Liver (tissue), 9 donors: Measurements from ENCODE around the gene STK11IP. TPM values are rescaled to one million over a fixed set of nuclear protein-coding genes. Genes with fewer than 3 reads are reported as not detected.

Experiments used
- DNase-seq: peaks from one replicate; pipeline ENCODE4 v3.0.0-alpha.2; 2017; ENCODE audit warnings: low spot score
- H3K27ac ChIP-seq, 2 donors: one replicate each; pipeline ENCODE4 v1.7.0; 2013; ENCODE audit warnings: inconsistent platforms in 2 of 2, low read length in 2 of 2, control low read depth in 1 of 2, low read depth in 1 of 2, mild to moderate bottlenecking in 1 of 2
- H3K27me3 ChIP-seq, 4 donors: one replicate each; pipeline versions ENCODE4 v1.6.1 to v1.7.0; 2013; ENCODE audit warnings: low read length in 3 of 4, inconsistent platforms in 1 of 4, mild to moderate bottlenecking in 1 of 4, moderate library complexity in 1 of 4; ENCODE audit not compliant: control insufficient read depth in 4 of 4, insufficient read depth in 4 of 4
- H3K36me3 ChIP-seq, 4 donors: one replicate each; pipeline versions ENCODE4 v1.6.1 to v1.7.0; 2013; ENCODE audit warnings: low read length in 3 of 4, mild to moderate bottlenecking in 3 of 4, low read depth in 1 of 4, moderate library complexity in 1 of 4; ENCODE audit not compliant: control insufficient read depth in 4 of 4, insufficient read depth in 3 of 4
- H3K4me1 ChIP-seq, 4 donors: one replicate each; pipeline versions ENCODE4 v1.6.1 to v1.7.0; 2013; ENCODE audit warnings: low read length in 3 of 4, mild to moderate bottlenecking in 3 of 4, moderate library complexity in 1 of 4; ENCODE audit not compliant: control insufficient read depth in 4 of 4, insufficient read depth in 4 of 4
- H3K4me3 ChIP-seq, 3 donors: one replicate each; pipeline versions ENCODE4 v1.6.1 to v1.7.0; 2013; ENCODE audit warnings: low read length in 3 of 3, control low read depth in 1 of 3, low read depth in 1 of 3, mild to moderate bottlenecking in 1 of 3
- H3K9ac ChIP-seq, 2 donors: one replicate each; pipeline ENCODE4 v1.7.0; 2013; ENCODE audit warnings: low read length in 2 of 2, mild to moderate bottlenecking in 2 of 2, moderate library complexity in 2 of 2, control low read depth in 1 of 2, low read depth in 1 of 2
- H3K9me3 ChIP-seq, 4 donors: one replicate each; pipeline versions ENCODE4 v1.6.1 to v1.7.0; 2013; ENCODE audit warnings: low read length in 3 of 4; ENCODE audit not compliant: control insufficient read depth in 4 of 4
- EGR1 ChIP-seq, 2 donors: IDR thresholded peaks; 2 replicates each; pipeline ENCODE4 v1.6.1; 2016 to 2018; ENCODE audit warnings: antibody characterized with exemption in 2 of 2, low read depth in 2 of 2
- FOXA1 ChIP-seq: IDR thresholded peaks from 2 replicates; pipeline ENCODE4 v1.6.1; 2016; ENCODE audit warnings: antibody characterized with exemption
- FOXA2 ChIP-seq: IDR thresholded peaks from 2 replicates; pipeline ENCODE4 v1.6.1; 2016; ENCODE audit warnings: antibody characterized with exemption
- HNF4G ChIP-seq: IDR thresholded peaks from 2 replicates; pipeline ENCODE4 v1.6.1; 2016; ENCODE audit warnings: antibody characterized with exemption
- JUND ChIP-seq, 2 donors: IDR thresholded peaks; 2 replicates each; pipeline ENCODE4 v1.6.1; 2016; ENCODE audit warnings: antibody characterized with exemption in 2 of 2
- NR2F2 ChIP-seq: IDR thresholded peaks from 2 replicates; pipeline ENCODE4 v1.6.1; 2016; ENCODE audit warnings: antibody characterized with exemption
- RAD21 ChIP-seq, 2 donors: IDR thresholded peaks; 2 replicates each; pipeline ENCODE4 v1.6.1; 2016; ENCODE audit warnings: antibody characterized with exemption in 2 of 2, mild to moderate bottlenecking in 2 of 2
- RXRA ChIP-seq, 2 donors: IDR thresholded peaks; 2 replicates each; pipeline ENCODE4 v1.6.1; 2017 to 2018; ENCODE audit warnings: antibody characterized with exemption in 2 of 2, mild to moderate bottlenecking in 1 of 2
- SP1 ChIP-seq: IDR thresholded peaks from 2 replicates; pipeline ENCODE4 v1.6.1; 2018; ENCODE audit warnings: antibody characterized with exemption, mild to moderate bottlenecking
- TAF1 ChIP-seq: conservative IDR thresholded peaks from 2 replicates; pipeline ENCODE4 v1.6.1; 2016; ENCODE audit warnings: antibody characterized with exemption, mild to moderate bottlenecking
- YY1 ChIP-seq: IDR thresholded peaks from 2 replicates; pipeline ENCODE4 v1.6.1; 2016; ENCODE audit warnings: antibody characterized with exemption, mild to moderate bottlenecking
- WGBS: extraction: QIAGEN DNeasy Blood & Tissue Kit; methylation state at CpG from one replicate; pipeline ENCODE4 v1.1.7; 2013; 5-methylcytosine and 5-hydroxymethylcytosine counted together
- polyA plus RNA-seq, 2 donors: library from polyadenylated mRNA; stranded (reverse) in 1 of 2; unstranded in 1 of 2; fragments of 200-250 nt in 1 of 2; fragments of >200 nt in 1 of 2; fragmentation: Nextera tagmentation in 1 of 2; extraction: Ambion mirVana in 1 of 2; gene quantifications; one replicate each; pipeline versions ENCODE4 v1.2.1 to v1.2.3, GENCODE V29; 2013 to 2015
- total RNA-seq, 2 donors: library from RNA; depleted of rRNA; stranded (reverse); fragments of >200 nt; gene quantifications; one replicate each; pipeline ENCODE4 v1.2.3, GENCODE V29; 2014
- TF ChIP-seq, protein P1 (sequence below): IDR thresholded peaks from 2 replicates; pipeline ENCODE4 v1.6.1; 2016; ENCODE audit warnings: antibody characterized with exemption
- TF ChIP-seq, protein P2 (sequence below): fragments of 150-350 bp; IDR thresholded peaks from 2 replicates; pipeline ENCODE4 v1.5.1; 2017; ENCODE audit warnings: improper control_type of control experiment, low read depth, low read length; ENCODE audit not compliant: missing input control
- TF ChIP-seq, protein P3 (sequence below): IDR thresholded peaks from 2 replicates; pipeline ENCODE4 v1.6.1; 2016; ENCODE audit warnings: antibody characterized with exemption
- TF ChIP-seq, protein P4 (sequence below): IDR thresholded peaks from 2 replicates; pipeline ENCODE4 v1.6.1; 2016; ENCODE audit warnings: antibody characterized with exemption, mild to moderate bottlenecking
- donor health status: healthy.
- donor health status: healthy.
- donor health status: healthy.
- donor health status: healthy.
- donor health status: healthy.

STK11IP gene
- total and polyA plus RNA-seq, 4 donors: 2.9 to 8.4 (median 6.4) TPM

DNA sequence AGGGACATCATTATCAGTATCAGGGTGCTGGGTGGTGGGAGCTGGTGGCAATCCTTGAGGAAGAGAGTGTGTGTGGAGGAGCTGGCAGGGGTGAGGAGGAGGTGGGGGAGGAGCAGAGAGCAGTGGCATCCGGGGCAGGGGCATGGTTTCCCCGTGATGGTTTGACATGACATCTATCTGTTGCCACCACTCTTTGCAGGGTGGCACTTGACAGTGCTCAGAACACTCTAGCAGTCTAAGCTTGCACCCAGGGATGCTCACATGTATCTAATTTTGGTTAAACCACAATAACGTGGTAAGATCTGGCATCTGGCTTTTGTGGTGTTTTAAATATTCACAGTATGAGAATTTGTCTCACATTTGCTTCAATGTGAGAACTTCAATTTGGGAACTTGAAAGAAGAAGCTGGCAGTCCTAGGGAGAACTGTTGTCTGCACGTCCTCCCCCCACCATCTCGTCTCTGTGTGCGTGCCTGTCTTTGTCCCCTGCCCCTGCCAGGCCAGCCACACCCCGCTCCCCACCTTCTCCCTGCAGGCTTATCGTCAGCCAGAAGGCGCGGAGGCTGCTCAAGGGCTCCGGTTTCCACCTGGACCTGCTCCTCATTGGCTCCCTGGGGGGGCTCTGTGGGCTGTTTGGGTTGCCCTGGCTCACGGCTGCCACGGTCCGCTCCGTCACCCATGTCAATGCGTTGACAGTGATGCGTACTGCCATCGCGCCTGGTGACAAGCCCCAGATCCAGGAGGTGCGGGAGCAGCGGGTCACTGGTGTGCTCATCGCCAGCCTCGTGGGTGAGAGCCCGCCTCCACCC lies 41.5 kb downstream of the STK11IP start:
- no peak for DNase-seq
- Histone ChIP-seq H3K9me3 (no peaks in the 10 kb centered on the region), H3K36me3 (no peaks in the 10 kb centered on the region), H3K27me3 (no peaks in the 10 kb centered on the region), H3K27ac (no peak overlapping the region), H3K4me1 (peaks cover 0 to 4% (median 2%) of the 10 kb centered on the region in 4 donors), H3K9ac (no peak overlapping the region), H3K4me3 (no peak overlapping the region)
- 76% methylated on average over 24 of the region's 24 CpGs for WGBS
- TF ChIP-seq, protein P1, sequence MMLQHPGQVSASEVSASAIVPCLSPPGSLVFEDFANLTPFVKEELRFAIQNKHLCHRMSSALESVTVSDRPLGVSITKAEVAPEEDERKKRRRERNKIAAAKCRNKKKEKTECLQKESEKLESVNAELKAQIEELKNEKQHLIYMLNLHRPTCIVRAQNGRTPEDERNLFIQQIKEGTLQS: no peak
- TF ChIP-seq YY1 (no peak), EGR1 (IDR thresholded peaks at IDR 0.05; ENCODE audit: low read depth in 2 of 2) (no peak), SP1 (no peak), FOXA2 (no peak)

DNA sequence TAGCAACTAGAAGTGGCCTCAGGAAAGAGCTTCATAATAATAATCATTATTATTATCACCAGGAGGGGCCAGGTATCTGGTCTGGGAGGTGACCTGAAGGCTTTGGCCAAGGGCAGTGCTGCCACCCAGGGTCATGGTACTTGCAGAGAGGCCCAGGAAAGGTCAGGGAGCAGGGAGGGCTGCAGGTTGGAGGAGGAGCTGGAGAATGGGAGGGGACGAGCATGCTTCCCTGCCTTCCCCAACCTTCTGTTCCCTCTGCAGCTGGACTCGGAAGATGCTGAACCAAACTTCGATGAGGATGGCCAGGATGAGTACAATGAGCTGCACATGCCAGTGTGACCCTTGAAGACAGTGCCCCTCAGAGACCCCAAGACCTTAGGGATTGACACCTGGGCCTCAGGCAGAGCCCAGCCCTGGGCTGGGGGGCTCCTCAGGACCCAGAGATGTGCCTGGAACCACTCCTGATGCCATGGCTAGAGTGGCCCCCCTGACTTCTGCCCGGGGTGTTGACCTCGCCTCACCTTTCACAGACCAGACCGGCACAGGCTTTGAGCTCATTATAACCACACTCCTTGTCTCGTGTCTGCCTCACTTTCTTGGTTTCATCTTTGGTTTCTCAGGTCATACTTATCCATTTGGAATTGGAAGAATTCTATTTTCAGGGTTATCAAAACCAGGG lies 43.9 kb downstream of the STK11IP start:
- H3K4me1 ChIP-seq: peaks cover 0 to 4% (median 2%) of the 10 kb centered on the region in 4 donors
- 78% methylated on average over 7 of the region's 7 CpGs for WGBS
- H3K9me3 ChIP-seq: no peaks in the 10 kb centered on the region
- no peaks in the 10 kb centered on the region for H3K36me3 ChIP-seq
- H3K4me3 ChIP-seq: no peak overlapping the region
- no peak overlapping the region for H3K27ac ChIP-seq
- no peak for DNase-seq
- no peaks in the 10 kb centered on the region for H3K27me3 ChIP-seq
- no peak overlapping the region for H3K9ac ChIP-seq
- TF ChIP-seq FOXA1: no peak
- TF ChIP-seq, protein P2, sequence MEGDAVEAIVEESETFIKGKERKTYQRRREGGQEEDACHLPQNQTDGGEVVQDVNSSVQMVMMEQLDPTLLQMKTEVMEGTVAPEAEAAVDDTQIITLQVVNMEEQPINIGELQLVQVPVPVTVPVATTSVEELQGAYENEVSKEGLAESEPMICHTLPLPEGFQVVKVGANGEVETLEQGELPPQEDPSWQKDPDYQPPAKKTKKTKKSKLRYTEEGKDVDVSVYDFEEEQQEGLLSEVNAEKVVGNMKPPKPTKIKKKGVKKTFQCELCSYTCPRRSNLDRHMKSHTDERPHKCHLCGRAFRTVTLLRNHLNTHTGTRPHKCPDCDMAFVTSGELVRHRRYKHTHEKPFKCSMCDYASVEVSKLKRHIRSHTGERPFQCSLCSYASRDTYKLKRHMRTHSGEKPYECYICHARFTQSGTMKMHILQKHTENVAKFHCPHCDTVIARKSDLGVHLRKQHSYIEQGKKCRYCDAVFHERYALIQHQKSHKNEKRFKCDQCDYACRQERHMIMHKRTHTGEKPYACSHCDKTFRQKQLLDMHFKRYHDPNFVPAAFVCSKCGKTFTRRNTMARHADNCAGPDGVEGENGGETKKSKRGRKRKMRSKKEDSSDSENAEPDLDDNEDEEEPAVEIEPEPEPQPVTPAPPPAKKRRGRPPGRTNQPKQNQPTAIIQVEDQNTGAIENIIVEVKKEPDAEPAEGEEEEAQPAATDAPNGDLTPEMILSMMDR: no peak
- TF ChIP-seq FOXA2: no peak
- TF ChIP-seq EGR1 (IDR thresholded peaks at IDR 0.05; ENCODE audit: low read depth in 2 of 2): no peak
- TF ChIP-seq, protein P3, sequence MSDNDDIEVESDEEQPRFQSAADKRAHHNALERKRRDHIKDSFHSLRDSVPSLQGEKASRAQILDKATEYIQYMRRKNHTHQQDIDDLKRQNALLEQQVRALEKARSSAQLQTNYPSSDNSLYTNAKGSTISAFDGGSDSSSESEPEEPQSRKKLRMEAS: no peak
- no peak for TF ChIP-seq JUND (IDR thresholded peaks at IDR 0.05)
- TF ChIP-seq YY1: no peak
- TF ChIP-seq TAF1: no peak
- no peak for TF ChIP-seq HNF4G
- no peak for TF ChIP-seq NR2F2
- TF ChIP-seq RXRA (IDR thresholded peaks at IDR 0.05): no peak

DNA sequence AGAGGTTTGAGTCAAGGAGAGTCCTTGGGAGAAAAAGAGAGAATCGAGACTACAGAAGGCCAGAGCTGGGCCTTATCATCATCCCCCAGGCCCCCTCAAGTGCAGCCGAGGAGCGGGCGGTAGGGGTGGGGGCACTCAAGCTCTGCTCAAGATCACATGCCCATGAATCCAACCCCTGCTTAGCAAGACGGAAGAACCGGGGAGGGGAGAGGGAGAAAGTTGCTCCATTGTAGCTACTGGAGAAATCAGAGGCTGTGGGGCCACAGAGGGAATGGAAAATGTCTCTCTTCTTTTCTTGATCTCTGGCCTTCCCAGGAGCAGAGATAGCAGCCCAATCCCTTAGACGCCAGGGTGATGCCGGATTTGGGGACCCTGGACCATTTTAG lies 44.4 kb downstream of the STK11IP start:
- no peak for DNase-seq
- Histone ChIP-seq H3K4me3 (no peak overlapping the region), H3K9ac (no peak overlapping the region), H3K9me3 (no peaks in the 10 kb centered on the region), H3K27ac (no peak overlapping the region), H3K4me1 (peaks cover 0 to 4% (median 2%) of the 10 kb centered on the region in 4 donors), H3K27me3 (no peaks in the 10 kb centered on the region), H3K36me3 (no peaks in the 10 kb centered on the region)
- 72% methylated on average over 8 of the region's 8 CpGs for WGBS
- TF ChIP-seq EGR1 (IDR thresholded peaks at IDR 0.05; ENCODE audit: low read depth in 2 of 2) (no peak), FOXA1 (no peak), HNF4G (no peak), RXRA (IDR thresholded peaks at IDR 0.05) (no peak), YY1 (no peak), NR2F2 (no peak), FOXA2 (no peak), JUND (IDR thresholded peaks at IDR 0.05) (no peak), SP1 (no peak), RAD21 (IDR thresholded peaks at IDR 0.05) (no peak)
- TF ChIP-seq, protein P1: no peak
- TF ChIP-seq, protein P3: no peak
- TF ChIP-seq, protein P4, sequence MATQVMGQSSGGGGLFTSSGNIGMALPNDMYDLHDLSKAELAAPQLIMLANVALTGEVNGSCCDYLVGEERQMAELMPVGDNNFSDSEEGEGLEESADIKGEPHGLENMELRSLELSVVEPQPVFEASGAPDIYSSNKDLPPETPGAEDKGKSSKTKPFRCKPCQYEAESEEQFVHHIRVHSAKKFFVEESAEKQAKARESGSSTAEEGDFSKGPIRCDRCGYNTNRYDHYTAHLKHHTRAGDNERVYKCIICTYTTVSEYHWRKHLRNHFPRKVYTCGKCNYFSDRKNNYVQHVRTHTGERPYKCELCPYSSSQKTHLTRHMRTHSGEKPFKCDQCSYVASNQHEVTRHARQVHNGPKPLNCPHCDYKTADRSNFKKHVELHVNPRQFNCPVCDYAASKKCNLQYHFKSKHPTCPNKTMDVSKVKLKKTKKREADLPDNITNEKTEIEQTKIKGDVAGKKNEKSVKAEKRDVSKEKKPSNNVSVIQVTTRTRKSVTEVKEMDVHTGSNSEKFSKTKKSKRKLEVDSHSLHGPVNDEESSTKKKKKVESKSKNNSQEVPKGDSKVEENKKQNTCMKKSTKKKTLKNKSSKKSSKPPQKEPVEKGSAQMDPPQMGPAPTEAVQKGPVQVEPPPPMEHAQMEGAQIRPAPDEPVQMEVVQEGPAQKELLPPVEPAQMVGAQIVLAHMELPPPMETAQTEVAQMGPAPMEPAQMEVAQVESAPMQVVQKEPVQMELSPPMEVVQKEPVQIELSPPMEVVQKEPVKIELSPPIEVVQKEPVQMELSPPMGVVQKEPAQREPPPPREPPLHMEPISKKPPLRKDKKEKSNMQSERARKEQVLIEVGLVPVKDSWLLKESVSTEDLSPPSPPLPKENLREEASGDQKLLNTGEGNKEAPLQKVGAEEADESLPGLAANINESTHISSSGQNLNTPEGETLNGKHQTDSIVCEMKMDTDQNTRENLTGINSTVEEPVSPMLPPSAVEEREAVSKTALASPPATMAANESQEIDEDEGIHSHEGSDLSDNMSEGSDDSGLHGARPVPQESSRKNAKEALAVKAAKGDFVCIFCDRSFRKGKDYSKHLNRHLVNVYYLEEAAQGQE: no peak
- TF ChIP-seq, protein P2: no peak
